ENCODE results near the gene IGLL1.

IGLL1 gene

DNA sequence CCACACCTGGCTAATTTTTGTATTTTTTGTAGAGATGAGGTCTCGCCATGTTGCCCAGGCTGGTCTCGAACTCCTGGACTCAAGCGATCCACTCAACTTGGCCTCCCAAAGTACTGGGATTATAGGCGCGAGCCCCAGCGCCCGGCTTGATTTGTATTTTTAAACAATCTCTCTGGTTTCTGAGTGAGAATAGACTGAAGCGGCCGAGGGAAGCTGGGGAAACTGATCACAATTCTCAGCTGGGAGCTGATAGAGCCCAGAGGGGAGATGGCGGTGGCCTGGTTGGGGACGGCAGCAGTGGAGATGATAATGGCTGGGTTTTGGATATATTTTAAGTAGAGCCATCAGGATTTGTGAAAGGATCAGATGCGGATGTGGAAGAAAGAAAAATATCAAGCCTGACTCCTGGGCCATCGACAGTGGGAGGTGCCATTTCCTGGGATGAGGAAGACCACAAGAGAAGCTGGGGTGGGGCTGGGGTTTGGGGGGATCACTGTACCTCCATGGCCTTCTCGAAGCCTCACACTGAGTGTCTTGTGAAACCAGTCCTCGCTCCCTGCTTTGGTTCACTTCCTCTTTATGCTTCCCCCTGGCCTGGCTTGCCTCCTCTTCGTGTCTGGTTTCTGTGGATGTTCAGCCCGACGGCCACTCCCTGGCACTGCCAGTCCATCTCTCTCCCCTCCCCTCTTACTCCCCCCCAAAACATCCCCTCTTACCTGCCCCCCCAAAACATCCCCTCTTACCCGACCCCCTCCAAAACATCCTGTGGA, 51.9 kb downstream of the IGLL1 start:
- H3K4me3 ChIP-seq (ENCODE audit: low read depth, low read length), result no peak overlapping the region
- DNase-seq (ENCODE audit: low read depth), result no peak
- TF ChIP-seq, protein P1, sequence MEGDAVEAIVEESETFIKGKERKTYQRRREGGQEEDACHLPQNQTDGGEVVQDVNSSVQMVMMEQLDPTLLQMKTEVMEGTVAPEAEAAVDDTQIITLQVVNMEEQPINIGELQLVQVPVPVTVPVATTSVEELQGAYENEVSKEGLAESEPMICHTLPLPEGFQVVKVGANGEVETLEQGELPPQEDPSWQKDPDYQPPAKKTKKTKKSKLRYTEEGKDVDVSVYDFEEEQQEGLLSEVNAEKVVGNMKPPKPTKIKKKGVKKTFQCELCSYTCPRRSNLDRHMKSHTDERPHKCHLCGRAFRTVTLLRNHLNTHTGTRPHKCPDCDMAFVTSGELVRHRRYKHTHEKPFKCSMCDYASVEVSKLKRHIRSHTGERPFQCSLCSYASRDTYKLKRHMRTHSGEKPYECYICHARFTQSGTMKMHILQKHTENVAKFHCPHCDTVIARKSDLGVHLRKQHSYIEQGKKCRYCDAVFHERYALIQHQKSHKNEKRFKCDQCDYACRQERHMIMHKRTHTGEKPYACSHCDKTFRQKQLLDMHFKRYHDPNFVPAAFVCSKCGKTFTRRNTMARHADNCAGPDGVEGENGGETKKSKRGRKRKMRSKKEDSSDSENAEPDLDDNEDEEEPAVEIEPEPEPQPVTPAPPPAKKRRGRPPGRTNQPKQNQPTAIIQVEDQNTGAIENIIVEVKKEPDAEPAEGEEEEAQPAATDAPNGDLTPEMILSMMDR (IDR thresholded peaks at IDR 0.05; ENCODE audit: insufficient read depth, low read depth, low read length, missing control alignments), result no peak

DNA sequence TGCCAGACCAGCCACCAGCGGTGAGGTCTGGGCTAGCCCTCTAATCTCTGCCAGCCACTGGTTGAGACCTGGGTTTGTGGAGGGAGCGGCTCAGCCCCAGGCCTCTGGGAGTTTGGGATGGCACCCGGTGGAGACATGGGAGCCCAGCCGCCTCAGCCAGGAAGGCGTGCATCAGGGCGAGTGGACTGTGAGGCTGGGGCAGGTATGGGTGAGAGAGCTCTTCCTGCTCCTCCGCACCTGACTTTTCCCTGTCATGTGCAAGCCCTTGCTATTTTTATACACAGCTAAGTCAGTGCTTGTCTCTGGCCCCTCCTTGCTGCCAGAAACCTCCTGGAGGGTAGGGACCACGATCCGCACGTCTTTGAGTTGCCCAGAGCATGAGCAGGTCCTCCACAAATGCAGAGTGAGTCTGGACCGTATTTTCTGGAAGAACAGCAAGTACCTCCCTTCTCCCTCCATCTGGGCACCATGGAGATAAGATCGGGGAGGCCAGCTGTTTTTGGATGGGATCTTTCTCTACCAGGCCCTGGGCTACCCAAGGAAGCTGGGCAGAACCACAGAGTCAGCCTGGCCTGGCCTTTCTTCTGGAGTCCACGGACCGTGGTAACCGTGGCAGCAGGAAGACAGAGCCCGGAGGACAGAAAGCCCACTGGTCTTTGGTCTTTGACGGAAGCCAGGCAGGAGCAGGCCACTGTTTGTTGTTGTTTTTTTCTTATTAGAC, 53.3 kb downstream of the IGLL1 start:
- DNase-seq (ENCODE audit: low read depth), result no peak
- TF ChIP-seq, protein P1 (IDR thresholded peaks at IDR 0.05; ENCODE audit: insufficient read depth, low read depth, low read length, missing control alignments), result no peak
- H3K4me3 ChIP-seq (ENCODE audit: low read depth, low read length), result no peak overlapping the region

DNA sequence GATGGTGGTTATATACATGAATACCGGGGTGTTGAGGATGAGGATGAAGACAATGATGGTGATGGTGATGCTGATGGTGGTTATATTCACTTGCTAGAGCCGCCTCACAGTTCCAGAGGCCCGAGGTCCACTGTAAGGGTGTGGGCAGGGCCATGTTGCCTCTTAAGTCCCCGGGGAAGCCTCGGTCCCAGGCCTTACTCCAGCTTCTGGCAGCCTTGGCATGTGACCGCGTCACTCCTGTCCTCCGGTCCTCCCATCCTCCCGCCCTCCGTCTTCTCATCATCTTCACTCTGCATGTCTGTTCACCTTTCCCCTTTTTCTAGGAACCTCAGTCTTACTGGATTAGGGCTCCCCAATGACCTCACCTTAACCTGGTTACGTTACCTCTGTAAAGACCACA, 54.6 kb downstream of the IGLL1 start:
- no peak overlapping the region for H3K4me3 ChIP-seq (ENCODE audit: low read depth, low read length)
- TF ChIP-seq, protein P1 (IDR thresholded peaks at IDR 0.05; ENCODE audit: insufficient read depth, low read depth, low read length, missing control alignments), result no peak
- no peak for DNase-seq (ENCODE audit: low read depth)

DNA sequence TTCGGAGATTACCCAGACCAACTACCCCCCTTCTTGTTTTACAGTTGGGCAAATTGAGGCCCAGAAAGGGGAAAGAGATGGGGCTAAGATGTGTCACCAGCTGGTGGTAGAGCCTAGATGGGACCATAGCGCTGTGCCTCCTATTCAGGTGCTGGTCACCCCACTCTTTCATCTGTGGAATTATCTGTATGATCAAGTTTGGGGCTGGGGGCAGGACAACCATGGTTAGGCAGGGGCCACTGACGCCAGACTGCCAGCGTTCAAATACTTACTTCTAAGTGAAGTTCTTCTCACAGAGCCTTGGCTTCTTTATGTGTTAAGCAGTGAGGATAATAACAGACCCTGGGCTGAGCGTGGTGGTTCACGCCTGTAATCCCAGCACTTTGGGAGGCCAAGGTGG, 55.9 kb downstream of the IGLL1 start:
- no peak for DNase-seq (ENCODE audit: low read depth)
- H3K4me3 ChIP-seq (ENCODE audit: low read depth, low read length), result no peak overlapping the region
- TF ChIP-seq, protein P1 (IDR thresholded peaks at IDR 0.05; ENCODE audit: insufficient read depth, low read depth, low read length, missing control alignments), result no peak

DNA sequence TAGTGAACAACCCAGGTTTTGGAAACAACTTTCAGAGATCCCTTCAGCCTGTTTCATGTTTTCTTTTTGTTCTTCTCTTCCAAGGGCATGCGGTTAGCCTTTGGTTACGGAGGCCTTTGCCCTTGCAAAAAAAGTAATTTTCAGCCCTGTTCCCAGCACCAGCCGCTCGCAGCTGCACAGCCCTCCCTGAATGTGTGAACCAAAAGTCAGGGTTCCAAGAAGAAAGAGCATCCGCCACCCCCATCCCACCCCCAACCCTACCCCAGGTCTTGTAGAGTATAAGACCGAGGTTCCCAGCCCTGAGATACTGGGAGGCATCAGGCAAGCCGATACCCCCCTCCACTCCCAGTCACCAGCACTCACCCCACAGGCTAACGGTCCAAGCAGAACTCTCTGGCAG, 56.4 kb downstream of the IGLL1 start:
- TF ChIP-seq, protein P1 (IDR thresholded peaks at IDR 0.05; ENCODE audit: insufficient read depth, low read depth, low read length, missing control alignments), result no peak
- DNase-seq (ENCODE audit: low read depth), result no peak
- no peak overlapping the region for H3K4me3 ChIP-seq (ENCODE audit: low read depth, low read length)

Measured in GM12865 (cell line).